Hematopoietic multipotent progenitor cell treated with erythropoietin and hydrocortisone succinate and interleukin-3 and kit ligand, for 15 days (in vitro differentiated cells): ENCODE results near the gene GNAL.
A peak's percentile ranks its signal among the peaks of the same experiment; 100 is the strongest.
"Not testable (repeated sequence)": the region's sequence is repeated elsewhere in the genome, so short reads cannot be mapped to it uniquely, and the experiment has no call there.

Source experiments
- DNase-seq: peaks from one replicate; pipeline ENCODE4 v3.0.0-alpha.2; 2015; ENCODE audit warnings: low spot score

Gene GNAL

GRCh38 chr18:11669271-11669947, 19.7 kb upstream of the GNAL start:
- no peak for DNase-seq

DNA sequence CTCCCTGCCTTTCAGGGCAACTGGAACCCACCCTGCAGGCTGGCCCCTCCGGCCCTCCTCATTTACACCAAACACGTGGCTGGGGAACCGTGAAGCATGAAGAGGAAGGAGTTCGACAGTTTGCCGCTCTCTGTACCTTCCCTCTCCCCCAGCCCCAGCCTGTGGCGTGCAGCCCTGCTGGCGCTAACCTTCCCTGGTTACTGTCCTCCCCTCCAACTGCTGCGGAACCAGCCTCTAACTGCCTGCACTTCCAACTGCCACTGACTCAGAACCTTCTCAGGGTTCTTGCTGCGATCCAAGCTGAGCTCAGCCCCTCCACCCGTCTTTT, 19.2 kb upstream of the GNAL start:
- no peak for DNase-seq

DNA sequence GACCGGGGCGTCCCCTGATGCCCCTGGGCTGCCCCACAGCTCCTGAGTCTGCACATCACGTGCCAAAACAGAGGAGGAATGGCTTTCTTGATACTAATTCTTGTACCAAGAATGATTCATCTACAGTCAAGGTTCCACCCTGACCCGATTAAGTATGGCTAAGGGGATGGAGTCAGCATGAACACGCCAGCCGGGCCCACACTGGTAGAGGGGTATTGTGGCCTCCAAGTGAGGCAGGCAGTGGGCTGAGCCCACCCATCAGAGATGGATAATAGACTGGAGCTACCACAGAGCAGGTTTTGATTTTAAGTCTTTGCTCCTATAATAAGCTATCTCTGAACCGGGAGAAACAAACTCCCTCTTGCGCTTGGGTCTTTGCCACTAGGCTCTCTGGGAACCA, 17.9 kb upstream of the GNAL start:
- DNase-seq = no peak

DNA sequence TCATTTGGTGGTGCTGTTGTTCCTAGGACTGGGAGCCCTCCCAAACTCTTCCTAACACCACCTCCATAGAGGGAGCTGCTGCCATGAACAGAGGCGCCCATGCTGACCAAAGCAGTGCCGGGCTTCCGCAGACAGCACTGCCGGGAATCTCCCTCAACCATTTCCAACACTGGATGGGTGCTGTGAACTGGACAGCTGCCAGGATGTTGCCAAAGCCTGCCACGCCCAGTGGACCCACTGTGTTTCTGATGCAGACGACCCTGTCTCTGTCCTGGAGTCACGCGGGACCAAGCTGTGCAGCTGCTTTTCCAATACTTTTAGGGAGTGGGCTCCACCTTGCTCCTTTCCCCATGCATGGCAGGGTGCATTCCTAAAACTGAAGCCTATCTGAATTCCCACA, 16.9 kb upstream of the GNAL start:
- DNase-seq = no peak

DNA sequence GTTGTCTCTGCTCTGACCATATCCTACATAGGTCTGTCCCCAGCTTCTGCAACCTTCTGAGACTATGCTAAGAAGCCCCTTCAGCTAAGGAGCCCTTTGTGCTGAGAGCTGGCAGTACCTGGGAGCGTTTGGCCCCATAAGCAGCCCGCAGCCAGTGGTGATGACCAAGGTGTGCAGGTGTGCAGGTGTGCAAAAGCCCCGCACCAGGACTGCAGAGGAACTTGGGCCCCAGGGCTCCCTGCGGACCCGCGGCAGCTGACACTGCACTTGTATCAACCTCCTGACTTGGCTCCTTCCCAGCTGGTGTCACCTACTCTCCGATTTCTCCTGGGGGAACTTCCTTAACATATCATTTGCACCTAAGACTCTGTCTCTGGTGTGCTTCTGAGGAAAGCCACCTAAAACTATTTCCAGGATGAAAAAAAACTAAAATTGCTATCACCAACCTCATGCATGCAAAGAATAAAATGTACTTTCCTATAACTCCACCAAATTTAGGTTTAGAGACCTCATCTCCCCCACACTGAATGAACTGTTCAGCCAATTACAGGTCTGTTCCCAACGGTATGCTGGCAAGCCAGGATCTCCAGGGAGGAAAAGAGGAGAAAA, 16.1 kb upstream of the GNAL start:
- DNase-seq = no peak

DNA sequence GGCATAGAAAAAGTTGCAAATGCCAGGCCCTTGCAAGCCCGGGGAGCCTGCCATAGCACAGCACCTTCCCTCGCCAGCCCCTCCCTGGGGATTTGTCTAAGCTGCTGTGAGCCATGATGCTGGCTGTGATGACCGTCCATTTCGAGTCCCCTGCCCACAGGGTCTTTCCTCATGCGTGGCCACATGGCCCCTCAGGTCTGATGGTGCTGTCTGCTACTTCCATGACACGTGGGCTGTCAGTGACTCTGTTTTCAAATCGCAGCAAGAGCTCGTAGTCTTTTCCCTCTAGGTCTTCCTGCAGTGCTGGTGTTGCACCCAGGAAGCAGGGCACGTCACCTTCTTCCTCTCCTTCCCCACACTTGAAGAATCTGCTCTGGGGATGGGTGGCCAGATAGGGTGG, 15.5 kb upstream of the GNAL start:
- DNase-seq = no peak

GRCh38 chr18:11674119-11674518, 14.9 kb upstream of the GNAL start:
- no peak for DNase-seq

DNA sequence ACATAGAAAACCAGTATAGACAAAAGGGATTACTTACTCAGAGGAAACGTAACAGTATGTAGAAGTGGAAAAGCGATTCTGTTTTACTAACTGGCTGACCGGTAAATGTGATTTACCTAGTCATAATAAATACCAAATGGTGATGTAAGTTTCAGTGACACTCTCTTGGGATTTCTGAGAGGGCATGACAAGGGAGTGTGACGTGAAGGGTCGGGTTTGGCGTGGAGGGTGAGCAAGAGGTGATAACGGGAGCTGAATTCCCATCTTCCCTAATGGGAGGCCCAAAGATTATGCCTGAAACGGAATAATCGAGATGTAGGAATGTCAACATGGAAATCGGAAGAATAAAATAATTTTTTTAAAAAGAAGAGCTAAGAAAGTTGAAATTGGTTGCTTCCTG, 12.7 kb upstream of the GNAL start:
- no peak for DNase-seq

GRCh38 chr18:11676867-11677266, 12.2 kb upstream of the GNAL start:
- peak; percentile 50 for DNase-seq

DNA sequence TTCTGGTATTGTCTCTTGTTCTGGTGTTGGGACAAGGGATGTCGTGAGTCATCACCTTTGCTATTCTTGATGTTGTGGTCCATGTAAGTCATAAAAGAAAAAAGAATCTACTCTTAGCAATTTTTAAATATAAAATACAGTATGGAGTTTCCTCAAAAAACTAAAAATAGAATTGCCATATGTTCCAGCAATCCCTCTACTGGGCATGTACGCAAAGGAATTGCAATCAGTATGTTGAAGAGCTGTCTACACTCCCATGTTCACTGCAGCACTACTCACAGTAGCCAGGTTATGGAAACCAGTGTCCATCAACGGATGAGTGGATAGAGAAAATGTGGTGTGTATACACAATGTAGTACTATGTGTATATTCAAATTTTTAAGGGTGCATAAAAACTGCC, 10.9 kb upstream of the GNAL start:
- DNase-seq = no peak

GRCh38 chr18:11689669-11690565, 853 bp downstream of the GNAL start:
- DNase-seq = no peak

DNA sequence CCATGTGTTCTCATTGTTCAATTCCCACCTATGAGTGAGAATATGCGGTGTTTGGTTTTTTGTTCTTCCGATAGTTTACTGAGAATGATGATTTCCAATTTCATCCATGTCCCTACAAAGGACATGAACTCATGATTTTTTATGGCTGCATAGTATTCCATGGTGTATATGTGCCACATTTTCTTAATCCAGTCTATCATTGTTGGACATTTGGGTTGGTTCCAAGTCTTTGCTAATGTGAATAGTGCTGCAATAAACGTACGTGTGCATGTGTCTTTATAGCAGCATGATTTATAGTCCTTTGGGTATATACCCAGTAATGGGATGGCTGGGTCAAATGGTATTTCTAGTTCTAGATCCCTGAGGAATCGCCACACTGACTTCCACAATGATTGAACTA, 1.6 kb downstream of the GNAL start:
- DNase-seq = not testable (repeated sequence)

DNA sequence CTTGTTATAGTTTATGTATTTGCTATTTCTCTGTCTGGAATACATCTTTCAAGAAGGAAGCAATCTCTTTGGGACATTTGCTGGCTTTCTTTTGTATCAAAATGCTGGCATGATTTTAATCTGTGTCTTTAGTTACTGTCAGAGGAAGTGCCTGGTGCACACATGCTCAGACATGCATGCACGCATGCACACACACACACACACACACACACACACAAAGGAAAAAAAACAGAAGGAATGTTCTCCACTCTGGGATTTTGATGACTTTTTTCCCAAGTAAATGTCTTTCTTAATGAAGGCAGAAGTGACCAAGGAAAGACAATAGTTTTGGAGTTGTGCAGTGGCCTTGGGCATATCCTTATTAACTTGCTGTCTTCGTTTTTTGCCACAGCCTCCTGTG, 6.7 kb downstream of the GNAL start:
- DNase-seq = no peak

DNA sequence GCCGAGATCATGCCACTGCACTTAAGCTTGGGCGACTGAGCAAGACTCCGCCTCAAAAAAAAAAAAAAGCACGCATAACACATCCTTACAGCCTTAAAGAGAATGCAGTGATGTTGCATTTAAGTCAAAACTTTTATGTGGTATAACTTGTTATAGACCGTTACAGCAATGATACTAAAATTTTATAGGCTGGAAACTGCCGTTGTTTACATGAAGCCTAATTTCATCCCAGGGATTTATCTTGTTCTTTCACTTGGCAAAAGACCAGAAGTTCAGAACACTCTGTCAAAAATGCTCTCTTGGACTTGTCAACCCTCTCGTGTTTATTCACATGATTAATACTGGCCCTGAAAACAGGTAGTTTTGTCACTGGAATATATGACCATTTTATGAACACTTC, 7.4 kb downstream of the GNAL start:
- DNase-seq = no peak

DNA sequence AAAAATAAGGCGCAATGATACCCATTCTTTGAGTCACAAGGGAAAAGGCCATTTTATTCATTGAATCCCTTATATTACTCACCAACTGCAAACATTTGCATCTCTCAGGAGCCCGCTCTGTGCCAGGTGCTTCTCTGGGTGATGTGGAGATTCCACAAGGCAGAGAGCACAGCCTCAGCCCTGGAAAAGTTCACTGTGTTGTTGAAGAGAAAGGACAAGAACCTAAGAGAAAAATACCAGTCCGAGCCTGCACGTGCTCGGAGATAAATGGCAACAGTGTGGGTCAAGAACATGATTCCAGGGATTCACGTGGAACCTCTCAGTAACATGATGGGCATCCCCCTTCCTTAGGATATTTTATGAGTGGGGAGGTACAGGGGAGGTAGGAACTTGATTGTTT, 11.8 kb downstream of the GNAL start:
- DNase-seq = no peak

DNA sequence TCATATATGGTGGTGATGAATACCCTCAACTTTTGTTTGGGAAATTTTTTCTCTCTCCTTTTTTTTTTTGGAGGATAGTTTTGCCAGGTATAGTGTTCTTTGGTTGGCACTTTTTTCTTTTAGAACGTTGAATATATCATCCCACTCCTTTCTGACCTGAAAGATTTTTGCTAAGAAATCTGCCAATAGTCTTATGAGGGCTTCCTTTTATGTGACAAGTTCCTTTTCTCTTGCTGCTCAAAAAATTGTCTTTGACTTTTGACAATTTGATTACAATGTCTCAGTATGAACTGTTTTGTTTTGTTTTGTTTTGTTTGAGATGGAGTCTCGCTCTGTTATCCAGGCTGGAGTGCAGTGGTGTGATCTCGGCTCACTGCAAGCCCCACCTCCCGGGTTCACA, 21.5 kb downstream of the GNAL start:
- no peak for DNase-seq

GRCh38 chr18:11713756-11714155, 24.7 kb downstream of the GNAL start:
- DNase-seq = no peak

GRCh38 chr18:11714244-11714918, 25.3 kb downstream of the GNAL start:
- DNase-seq = no peak

GRCh38 chr18:11716767-11717315, 27.8 kb downstream of the GNAL start:
- not testable (repeated sequence) for DNase-seq

DNA sequence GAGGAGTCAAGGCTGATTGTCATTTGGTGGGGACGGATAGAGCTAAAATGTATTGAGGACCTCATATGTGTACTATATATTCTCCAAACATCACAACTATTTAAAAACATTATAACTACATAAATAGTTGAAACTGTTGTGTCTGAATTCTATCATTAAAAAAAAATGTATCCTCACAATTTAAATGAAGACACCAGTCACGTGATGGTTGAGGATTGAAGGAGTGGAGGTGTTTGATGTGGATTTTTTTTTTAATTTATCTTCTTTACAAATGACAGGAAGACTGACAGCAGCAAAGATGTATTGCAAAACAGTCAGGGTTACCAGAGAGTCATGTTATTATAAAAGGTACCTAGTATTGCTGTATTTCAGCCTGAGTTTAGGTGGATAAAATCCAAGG, 30.0 kb downstream of the GNAL start:
- no peak for DNase-seq

GRCh38 chr18:11719621-11720020, 30.6 kb downstream of the GNAL start:
- DNase-seq = no peak

- no peak for DNase-seq
Observed at GRCh38 chr18:11721720-11722119, 32.7 kb downstream of the GNAL start.
